Uterus (tissue), 2 donors: ENCODE results near the gene PLCB3.

Experiments used
- CTCF ChIP-seq, 4 experiments: fragments of 200-600 bp in 2 of 4; fragments of 450-650 bp in 2 of 4; sonication (generic) in 2 of 4; IDR thresholded peaks; one replicate each; pipeline ENCODE4 v1.5.1; 2016 to 2019; ENCODE audit warnings: antibody characterized with exemption in 4 of 4, mild to moderate bottlenecking in 2 of 4, moderate library complexity in 1 of 4
- POLR2A ChIP-seq, 2 donors: fragments of 450-650 bp; IDR thresholded peaks; one replicate each; pipeline ENCODE4 v1.6.1; 2016; ENCODE audit warnings: antibody characterized with exemption in 2 of 2, mild to moderate bottlenecking in 1 of 2, moderate library complexity in 1 of 2

- TF ChIP-seq CTCF (IDR thresholded peaks at IDR 0.05) (no peak), POLR2A (IDR thresholded peaks at IDR 0.05) (no peak)
These were observed 1.5 kb upstream of the PLCB3 start for GRCh38 chr11:64249563-64250414.
